HG03439 (cell line): Measurements from ENCODE around the gene ARID1B.

ENCODE experiments used
- ATAC-seq: cut with Tn5 transposase; IDR thresholded peaks from one replicate; pipeline ENCODE4 v1.9.1; 2021; ENCODE audit warnings: mild to moderate bottlenecking, moderate library complexity; ENCODE audit not compliant: unreplicated experiment

ARID1B gene

DNA sequence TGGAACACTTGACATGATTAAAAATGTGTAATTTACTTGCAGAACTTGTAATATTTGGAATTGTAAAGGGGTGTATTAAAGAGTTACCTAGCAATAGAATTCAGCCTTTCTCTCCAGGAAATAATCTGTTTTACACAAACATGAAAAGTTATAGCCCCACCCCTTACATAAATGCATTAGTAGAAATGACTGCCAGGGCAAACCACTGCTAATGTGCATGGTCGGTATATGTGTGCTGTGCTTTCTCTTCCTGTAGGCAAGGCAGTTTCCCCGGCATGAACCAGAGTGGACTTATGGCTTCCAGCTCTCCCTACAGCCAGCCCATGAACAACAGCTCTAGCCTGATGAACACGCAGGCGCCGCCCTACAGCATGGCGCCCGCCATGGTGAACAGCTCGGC lies 389.6 kb downstream of the ARID1B start:
- ATAC-seq, result no peak

DNA sequence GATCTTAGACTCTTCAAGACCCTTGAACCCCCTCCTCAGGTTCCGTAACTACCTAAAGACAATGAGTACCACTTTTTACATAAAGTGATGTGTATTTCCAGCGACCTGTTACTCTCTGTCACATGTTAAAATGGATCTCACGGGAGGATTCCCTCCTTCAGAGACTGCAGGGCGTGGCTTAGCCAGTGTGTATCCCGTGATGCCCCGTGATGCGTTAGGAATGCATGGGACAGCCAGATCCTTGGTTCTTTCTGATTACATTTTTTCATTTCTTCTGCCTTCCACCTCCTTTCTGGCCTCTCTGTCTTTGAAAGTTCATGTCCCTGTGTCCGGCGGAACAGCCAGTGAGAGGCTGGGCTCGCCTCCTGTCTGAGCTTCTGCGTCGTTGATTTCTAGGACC lies 390.7 kb downstream of the ARID1B start:
- no peak for ATAC-seq

DNA sequence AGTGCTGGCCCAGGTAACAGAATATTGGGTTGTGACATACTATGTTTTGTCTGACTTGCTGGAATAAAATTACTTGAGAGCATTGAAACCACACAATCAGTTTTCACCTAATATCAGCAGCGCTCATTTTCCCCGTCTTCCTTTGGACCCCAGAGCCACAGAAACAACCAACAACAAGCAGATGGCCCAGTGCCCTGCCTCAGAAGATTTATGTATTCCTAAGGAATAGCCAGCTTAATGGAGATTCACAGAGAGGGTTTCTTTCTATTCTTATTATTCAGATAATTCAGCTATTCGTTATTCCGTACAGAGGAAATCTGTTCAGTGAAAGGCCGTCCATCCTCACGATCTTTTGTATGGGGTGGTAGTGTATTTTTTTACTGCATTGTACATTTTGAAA lies 391.3 kb downstream of the ARID1B start:
- no peak for ATAC-seq

DNA sequence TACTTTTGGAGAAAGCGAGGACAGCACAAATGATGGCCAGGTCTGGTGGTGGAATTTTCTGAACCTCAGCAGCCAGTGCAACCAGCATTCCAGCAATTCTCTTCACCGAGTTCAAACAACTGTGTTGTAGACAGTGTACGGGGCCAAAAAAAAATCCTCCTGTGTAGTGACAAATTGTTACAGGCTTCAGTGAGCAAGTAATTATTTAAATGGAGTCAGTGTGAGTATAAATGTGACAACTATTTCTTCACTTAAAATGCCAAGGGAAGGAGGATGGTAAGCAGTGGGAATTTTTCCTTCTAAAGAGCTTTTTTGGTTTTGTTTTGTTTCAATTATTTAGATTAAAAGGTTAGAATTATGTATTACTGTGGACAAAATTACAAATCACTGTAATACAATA lies 392.0 kb downstream of the ARID1B start:
- no peak for ATAC-seq

DNA sequence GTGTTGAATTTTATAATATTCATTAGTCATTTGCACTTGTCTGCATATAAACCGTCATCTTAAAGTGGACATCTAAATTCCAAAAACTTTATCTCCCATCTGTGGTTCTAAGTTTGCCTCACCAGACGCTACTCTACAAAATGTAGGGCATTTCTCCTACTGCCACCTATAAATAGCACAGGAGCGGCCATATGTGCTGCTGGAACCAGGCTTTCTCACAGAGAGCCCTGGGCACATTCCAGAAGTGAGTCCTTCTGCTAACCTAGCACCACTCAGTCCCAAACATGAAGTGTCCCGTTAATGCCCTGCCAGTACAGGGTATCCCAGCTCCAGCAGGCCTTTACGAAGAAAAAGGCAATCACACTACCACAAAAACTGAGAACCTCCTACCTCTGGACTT lies 392.5 kb downstream of the ARID1B start:
- no peak for ATAC-seq

DNA sequence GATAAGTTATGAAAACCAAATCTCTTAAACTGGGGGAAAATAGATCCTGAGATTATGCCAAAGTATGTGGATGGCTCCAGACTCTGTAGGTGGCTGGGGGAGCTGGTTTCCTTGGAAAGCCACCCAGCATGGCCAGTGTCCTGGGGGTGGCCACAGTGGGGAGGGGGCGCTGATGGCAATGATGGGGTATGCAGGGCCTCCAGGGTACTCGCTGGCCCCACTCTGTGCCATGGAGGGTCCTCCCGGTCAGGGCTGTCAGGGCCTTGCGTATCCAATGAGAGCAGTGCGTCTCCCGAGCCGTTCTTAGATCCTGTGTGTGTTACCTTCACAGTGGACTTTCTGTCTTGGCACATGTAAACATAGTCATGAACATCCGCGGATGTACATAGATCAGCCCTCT lies 393.4 kb downstream of the ARID1B start:
- no peak for ATAC-seq

DNA sequence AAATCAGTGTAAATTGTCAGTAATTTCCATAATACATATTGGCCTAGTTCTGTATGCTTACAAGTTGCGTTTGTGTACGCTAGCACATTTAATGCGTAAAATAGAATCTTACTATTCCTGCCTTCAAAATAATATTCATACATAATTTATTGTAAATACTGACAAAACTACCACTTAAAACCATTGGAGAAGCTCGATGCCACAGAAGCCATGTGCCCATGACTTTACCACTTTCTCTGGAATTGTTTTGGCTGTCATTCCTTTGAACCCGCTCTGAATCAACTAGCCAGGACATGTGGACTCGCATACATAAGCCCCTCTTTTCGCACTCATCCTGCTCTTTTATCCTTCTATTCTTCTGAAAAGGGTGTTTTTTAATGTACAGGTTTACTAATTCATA lies 394.6 kb downstream of the ARID1B start:
- no peak for ATAC-seq

DNA sequence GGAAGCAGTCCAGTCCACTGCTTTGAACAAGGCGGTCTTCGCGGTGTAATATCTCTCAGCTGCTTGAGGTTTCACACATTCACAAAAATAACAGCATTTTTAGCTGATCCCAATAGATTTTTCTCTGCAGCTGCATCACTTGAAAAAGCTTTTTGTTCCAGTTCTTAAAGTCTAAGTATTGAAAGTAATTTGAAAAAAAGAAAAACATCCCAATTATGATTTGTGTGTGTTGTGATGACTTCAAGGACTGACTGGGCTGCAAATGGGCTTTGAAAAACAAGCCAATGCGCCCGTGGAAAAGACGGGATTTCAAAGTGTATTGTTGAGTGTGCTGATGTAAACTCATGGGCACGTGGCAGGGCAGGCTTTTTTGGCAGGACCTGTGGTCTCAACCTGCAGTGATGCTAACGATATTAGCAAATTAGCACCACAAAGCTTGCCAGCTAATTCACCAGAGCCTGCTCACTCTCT lies 395.1 kb downstream of the ARID1B start:
- ATAC-seq, result no peak

DNA sequence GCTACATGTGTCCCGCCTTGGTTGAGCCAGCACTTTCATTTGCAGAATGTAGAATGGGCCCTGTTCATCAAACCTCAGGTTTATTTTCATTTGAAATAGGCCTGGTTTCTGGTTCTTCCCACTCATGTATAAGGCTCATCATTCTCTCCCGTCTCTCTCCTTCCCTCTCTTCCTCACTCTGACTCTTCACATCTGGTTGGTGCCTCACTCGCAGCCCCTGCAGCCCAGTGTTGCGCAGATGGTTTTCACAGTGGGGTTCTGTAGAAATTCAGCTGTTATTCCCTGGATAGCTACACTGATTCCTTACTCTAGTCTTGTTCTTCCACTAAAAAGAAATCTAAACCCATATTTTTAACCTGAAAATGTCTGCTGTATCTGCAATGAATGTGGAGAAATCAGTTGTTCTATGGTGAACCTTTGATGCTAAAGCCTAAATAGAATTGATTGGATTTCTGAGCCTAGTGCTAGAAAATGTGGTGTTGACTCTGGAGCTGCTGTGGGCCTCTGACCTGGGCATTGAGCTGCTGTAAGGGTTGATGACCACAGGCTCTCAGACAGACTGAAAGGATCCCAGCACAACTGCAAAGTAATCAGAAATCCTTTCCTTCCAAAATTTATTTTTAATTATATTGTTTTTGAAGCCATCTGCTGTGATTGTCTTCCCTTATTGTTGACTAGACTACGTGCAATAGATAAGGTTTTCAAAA lies 395.8 kb downstream of the ARID1B start:
- no peak for ATAC-seq

DNA sequence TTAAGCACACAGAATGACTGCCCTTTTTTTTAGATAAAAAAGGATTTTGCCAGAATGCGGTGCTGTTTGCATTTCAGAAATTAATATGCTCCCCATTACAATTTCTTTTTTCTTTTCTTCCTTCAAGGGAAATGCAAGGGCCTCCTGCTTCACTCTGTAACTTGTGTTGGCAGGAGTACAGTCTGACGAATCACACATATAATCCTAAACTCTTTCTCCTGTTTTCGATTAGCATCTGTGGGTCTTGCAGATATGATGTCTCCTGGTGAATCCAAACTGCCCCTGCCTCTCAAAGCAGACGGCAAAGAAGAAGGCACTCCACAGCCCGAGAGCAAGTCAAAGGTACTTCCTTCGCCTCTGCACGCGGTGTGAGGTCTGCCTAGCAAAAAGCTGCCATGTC lies 396.6 kb downstream of the ARID1B start:
- no peak for ATAC-seq

DNA sequence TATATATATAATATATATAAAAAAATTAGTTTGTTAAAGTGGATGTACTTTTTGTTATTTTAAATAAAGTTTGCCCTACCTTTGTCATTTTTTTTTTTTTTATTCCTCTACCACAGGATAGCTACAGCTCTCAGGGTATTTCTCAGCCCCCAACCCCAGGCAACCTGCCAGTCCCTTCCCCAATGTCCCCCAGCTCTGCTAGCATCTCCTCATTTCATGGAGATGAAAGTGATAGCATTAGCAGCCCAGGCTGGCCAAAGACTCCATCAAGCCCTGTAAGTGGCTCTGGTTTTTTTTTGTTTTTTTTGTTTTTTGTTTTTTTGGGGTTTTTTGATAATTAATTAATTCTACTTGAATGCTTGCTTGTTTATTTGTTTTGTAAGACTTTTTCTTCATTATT lies 397.6 kb downstream of the ARID1B start:
- ATAC-seq, result no peak

DNA sequence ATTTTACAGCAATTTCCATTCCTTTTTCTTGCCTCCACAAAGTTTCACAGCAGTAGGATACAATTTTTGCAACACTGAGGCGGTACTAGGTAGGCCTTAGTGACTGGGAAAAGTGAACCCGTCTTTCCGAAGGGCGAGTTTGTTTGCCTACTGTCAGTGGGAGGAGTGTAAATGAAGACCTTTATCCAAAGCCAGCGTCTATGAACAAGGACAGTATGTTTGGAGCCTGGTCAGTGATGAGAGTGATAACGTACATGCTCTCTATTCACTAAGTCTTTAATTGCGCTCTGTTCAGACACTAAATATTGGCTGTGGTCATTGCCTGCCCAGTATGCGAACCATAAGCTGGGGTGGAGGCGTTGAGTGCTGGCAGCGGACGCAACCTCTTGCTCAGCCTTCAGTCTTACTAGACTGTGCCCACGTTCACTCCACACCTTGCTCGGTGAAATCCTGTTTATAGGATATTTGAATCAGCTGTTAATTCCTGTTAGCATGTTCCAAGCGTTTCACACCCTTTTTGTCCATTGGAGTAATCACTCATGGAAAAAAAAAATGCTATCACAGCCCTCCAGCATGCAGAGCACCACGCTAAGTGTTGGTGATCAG lies 400.7 kb downstream of the ARID1B start:
- no peak for ATAC-seq

DNA sequence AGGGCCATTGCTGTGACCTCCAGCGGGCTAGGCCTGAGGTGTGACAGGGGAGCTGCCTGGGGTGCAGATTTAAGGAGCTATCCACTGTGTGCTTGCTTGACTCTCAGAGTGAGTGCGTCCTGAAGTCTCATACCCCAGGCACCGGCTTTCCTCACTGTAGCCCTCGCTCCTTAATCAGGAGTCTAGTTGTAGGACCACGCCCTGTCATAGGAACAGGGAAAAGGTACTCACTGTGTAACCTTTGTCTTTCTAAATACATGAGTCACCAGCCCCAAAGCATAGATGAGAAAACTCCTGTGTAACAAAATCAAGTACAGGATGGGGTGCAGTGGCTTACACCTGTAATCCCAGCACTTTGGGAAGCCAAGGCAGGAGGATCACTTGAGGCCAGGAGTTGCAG lies 404.5 kb downstream of the ARID1B start:
- no peak for ATAC-seq

DNA sequence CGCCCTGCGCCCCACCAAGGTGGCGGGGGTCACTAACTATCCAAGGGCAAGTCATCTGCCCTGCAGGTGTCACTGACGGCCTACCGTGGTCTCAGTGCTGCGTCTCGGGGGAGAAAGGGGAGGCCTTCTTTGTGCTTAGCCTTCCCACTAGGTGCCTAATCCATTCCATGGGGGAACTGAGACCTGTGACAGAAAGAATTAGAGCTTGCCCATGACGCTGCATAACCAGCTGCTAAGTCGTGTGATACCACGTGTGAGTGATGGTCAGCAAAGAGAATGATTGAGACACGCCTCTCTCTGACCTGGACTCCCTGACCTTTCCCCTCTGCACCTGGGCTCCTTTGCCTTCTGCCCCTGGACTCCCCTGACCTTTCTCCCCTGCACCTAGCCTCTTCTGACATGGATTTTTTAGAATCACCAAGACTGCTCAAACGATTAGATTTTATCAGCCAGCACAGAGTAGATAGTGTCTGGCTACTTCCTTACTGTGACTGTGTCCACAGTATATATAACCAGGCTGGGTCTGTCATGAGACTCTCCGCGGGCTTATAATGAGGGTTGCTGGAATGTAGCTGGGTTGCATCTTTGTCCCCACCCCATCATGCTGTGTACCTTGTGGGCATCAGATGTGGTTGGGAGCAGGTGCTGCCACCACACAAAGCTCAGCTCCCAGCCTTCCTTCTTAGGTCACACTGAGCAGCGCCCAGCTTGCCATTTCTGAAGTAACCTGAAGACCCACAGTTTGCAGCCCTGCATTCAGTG lies 405.5 kb downstream of the ARID1B start:
- no peak for ATAC-seq

DNA sequence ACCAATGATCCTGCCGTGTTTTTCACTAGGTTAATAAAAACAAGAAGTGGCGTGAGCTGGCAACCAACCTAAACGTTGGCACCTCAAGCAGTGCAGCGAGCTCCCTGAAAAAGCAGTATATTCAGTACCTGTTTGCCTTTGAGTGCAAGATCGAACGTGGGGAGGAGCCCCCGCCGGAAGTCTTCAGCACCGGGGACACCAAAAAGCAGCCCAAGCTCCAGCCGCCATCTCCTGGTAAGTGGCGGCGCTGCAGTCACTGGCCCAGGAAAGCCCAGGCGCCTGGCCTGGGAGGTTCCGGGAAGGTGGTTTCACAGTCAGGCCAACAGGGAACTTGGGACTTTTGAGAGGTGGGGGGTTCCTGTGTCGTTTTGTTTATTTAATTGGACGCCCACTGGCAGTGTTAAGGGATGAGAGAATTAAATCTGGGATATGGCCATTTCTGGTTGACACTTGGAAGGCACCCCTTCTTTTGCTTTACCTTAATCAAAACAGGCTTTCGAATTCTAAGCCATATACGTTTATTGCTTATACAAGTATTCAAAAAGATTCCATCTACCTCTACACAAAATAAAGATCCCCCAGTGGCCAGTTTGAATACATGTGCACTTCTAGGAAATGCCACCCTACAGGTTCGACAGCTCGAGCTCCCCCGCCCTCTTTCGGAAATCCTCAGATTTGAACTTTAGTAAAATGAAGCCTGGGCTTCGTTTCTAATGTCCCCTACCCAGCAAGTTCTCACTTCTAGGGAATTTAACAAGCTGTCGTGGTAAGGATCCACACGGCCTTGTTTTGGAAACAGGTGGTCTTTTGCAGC lies 407.2 kb downstream of the ARID1B start:
- ATAC-seq, result peak; percentile 83

DNA sequence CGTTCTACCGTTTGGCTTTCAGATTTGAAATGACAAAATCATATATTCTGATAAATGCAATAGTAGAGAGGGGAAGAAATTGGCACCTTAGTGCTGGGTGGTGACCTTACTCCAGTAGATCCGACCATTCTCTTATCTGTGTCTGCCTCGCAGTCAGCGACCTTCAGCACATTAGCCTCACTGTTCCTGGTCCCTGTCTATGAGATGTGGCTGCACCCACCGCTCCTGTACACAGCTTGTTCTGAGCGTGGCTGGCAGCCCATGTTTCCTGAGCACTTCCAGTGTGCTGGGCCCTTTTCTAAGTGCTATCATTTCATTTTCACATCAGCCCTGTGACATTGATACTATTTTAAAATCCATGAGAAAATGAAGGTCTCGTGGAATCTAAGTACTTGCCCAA lies 408.0 kb downstream of the ARID1B start:
- ATAC-seq, result no peak

DNA sequence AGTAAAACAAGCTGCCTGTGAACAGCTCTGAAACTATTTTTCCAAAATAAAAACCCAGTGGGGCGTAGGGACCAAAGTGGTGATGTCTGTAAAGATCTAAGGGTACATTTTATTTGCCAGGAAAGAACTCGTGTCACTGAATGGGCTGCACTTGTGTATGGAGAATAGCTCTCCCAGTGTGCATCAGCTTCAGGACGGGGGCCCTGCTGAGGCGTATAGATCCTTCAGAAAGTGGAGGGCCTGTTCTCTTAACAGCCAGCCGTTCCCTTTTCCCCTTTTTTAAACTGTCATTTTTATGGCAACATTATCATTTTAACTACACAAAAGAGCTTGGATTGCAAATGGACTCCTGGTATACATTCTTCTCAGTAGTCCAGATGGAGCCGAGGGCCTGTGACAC lies 408.8 kb downstream of the ARID1B start:
- ATAC-seq, result no peak

DNA sequence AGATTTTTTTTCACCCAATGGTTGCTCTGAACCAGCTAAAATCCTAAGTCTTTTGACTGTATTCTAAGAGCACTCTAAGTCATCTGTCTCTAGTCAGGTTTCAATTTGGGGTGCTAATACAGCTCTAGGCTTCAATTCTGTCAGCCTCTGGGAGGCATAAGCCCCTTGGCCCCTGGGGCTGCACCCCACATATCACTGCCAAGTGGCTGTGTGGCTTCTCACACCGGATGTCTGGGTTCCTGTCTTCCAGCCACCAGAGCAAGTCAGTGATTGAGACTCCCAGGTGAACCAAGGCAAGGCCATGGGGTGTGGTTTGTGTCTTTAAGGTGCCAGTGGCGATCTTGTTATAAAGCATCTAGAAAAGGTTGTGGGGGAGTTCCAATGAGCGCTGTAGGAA lies 409.6 kb downstream of the ARID1B start:
- no peak for ATAC-seq

DNA sequence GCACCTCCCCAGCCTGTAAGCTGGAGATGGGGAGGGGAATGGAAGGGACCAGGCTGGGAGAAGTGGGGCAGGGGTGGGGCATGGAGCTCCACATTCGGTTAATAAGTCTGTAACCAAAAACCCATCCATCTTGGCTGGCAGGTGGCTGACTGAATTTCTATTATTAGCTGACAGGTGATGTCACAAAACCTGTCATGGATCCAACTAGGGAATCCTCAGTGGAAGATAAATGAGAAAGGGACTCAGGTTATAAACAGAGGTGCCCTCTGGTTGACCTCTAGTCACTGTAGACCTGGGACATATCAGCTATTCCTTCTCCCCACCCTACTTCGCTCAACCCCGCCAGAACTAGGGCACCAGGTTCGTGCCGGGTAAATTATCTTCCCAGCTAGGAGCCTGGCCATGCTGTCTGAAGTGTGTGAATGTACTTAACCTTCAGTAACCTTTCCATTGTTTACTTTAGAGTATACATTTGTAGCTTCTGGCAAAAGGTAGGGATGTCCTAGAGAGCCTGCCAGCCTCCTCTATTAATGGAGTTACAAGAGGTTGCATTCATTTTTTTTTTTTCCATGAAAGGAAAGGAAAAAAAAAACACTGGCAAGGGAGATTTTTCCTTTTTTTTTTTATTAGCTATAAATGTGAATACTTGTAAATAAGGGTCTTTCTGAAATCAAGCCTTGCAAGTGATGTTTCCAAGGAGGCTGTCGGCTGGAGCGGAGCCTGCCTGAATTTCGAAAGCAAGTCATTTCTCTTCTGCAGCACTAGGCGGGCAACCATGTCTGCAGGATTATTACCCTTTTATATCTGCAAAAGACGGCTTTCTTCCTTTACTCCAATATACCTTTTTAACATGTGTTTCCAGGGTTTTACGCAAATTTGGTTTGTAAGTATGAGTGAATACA lies 410.3 kb downstream of the ARID1B start:
- no peak for ATAC-seq

DNA sequence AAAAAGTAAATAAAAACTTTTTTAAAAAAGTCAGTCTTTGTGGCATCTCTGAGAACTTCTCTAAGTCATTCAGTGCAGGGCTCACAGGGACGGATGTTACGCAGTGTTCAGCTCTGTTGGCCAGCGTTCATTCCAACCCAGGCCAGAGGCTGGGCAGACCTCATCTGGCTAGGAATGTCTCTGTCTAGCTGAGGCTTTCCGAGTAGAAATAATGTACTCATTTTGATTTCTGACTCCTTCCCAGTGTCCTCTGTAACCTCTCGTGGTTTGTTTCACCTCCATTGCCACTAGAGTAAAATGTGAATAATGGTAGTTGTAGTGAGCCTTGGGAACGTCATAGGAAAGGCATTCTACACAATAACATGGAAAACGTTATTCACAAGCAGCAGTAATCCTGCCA lies 411.0 kb downstream of the ARID1B start:
- ATAC-seq, result no peak
